GM12891 (cell line): ENCODE measurements around the gene PRICKLE1.

Experiments used
- PAX5 ChIP-seq: IDR thresholded peaks from 2 replicates; pipeline ENCODE4 v1.6.1; 2011; ENCODE audit warnings: low read length, moderate library complexity, mild to moderate bottlenecking; ENCODE audit not compliant: insufficient read depth, severe bottlenecking
- POLR2A ChIP-seq: IDR thresholded peaks from 2 replicates; pipeline ENCODE4 v1.6.1; 2011; ENCODE audit warnings: low read depth, low read length, control low read depth
- SPI1 ChIP-seq: IDR thresholded peaks from 2 replicates; pipeline ENCODE4 v1.6.1; 2011; ENCODE audit warnings: low read depth, low read length, control low read depth
- TAF1 ChIP-seq: IDR thresholded peaks from 2 replicates; pipeline ENCODE4 v1.6.1; 2011; ENCODE audit warnings: low read depth, low read length, control low read depth

GRCh38 chr12:42593874-42594273 is 4.3 kb upstream of the PRICKLE1 start:
- no peak for TF ChIP-seq TAF1
- TF ChIP-seq POLR2A = no peak
- no peak for TF ChIP-seq SPI1
- no peak for TF ChIP-seq PAX5
